ENCODE data around the gene PRKD3. TPM values are rescaled to one million over a fixed set of nuclear protein-coding genes. Genes with fewer than 3 reads are reported as not detected.

The PRKD3 gene
- total and polyA plus RNA-seq, 2 of the 13 experiments (the other 11 are each of a cell fraction or from before 2014, with no cell fraction given): 11.6 to 38.4 TPM

GRCh38 chr2:37354531-37354930 is 29.9 kb upstream of the PRKD3 start (continued):
- no peak for TF ChIP-seq TRAFD1 (CRISPR knock-in tag; IDR thresholded peaks at IDR 0.05; ENCODE audit: borderline replicate concordance)

- WGBS (ENCODE audit: low lambda C conversion rate): 3% methylated on average over 3 of the region's 3 CpGs
- H3K36me3 ChIP-seq (replicated peaks in 1 of 2; ENCODE audit: control insufficient read depth in 1 of 2, insufficient read depth in 2 of 2, low read length in 2 of 2): no peaks in the 10 kb centered on the region
- TF ChIP-seq PATZ1 (CRISPR knock-in tag; IDR thresholded peaks at IDR 0.05) (peak; percentile 72), POGZ (CRISPR knock-in tag; IDR thresholded peaks at IDR 0.05) (0 out of 2 replicates have a peak, but pooled peaks have one; percentile 16), HNF1A (IDR thresholded peaks at IDR 0.05; ENCODE audit: low read depth) (peak; percentile 91), HNF1A (CRISPR knock-in tag; IDR thresholded peaks at IDR 0.05; ENCODE audit: borderline replicate concordance) (peak; percentile 89; the same call in 1 of the 2 replicates), HNF1B (CRISPR knock-in tag; IDR thresholded peaks at IDR 0.05) (peak; percentile 78), ZNF652 (CRISPR knock-in tag; IDR thresholded peaks at IDR 0.05; ENCODE audit: borderline replicate concordance, low read depth) (0 out of 2 replicates have a peak, but pooled peaks have one; percentile 22)
These were observed 25.4 kb upstream of the PRKD3 start for GRCh38 chr2:37350034-37350433.

More at GRCh38 chr2:37350034-37350433, 25.4 kb upstream of the PRKD3 start:
- peak overlapping the region; percentile 44 for H2AFZ ChIP-seq (ENCODE audit: low read length)
- DNase-seq (ENCODE audit: low spot score) (peak; percentile 67), ATAC-seq (peak; percentile 79), FAIRE-seq (peak; percentile 50)
- in situ Hi-C loops (cut with HindIII; ENCODE audit: extremely low pct_ligation_motif_present, low pct_unique_long_range_greater_than_20kb) (no loop called here), intact Hi-C loops (cut with micrococcal nuclease; ENCODE audit: unreplicated experiment) (no loop called here)
- H3K27ac ChIP-seq (ENCODE audit: extremely low read length, insufficient read depth, low read length): peak overlapping the region; percentile 32
- H3K27me3 ChIP-seq (ENCODE audit: control insufficient read depth in 1 of 2, insufficient read depth in 2 of 2, low read length in 2 of 2): peaks cover 0 to 18% of the 10 kb centered on the region in 2 experiments; a peak in 4 of 5 replicates
- H3K4me2 ChIP-seq (ENCODE audit: low read depth, low read length): peak overlapping the region; percentile 81
- peak overlapping the region; percentile 9 to 55 (median 35); a peak in 4 of 6 replicates for H3K4me3 ChIP-seq (replicated peaks in 1 of 3; ENCODE audit: insufficient read depth in 1 of 3, low read depth in 2 of 3, low read length in 3 of 3)
- peak overlapping the region; percentile 18; the same call in 1 of the 2 replicates for H3K9ac ChIP-seq (ENCODE audit: insufficient read depth, low read depth, low read length)
- CTCF ChIA-PET (ENCODE audit: low intra/inter-chr PET ratio, low total read pairs): no interaction called here
- POLR2A ChIA-PET: interaction anchor here (0.9 kb wide), 1 partner anchor 1028 kb away, joined by 3 read pairs; no protein-coding TSS in a partner anchor
- BruUV-seq (replicated peaks): no TSS peak
- no peaks in the 10 kb centered on the region for H4K20me1 ChIP-seq (ENCODE audit: insufficient read depth, low read length)
- peaks cover 27% of the 10 kb centered on the region for H3K4me1 ChIP-seq (ENCODE audit: insufficient read depth, low read length)
- H3K79me2 ChIP-seq (ENCODE audit: insufficient read depth, low read length): no peaks in the 10 kb centered on the region
- H3K9me3 ChIP-seq (ENCODE audit: low read length): no peaks in the 10 kb centered on the region
